CD14-positive monocyte (primary cell): ENCODE measurements around the gene MED27. TPM values are rescaled to one million over a fixed set of nuclear protein-coding genes. Genes with fewer than 3 reads are reported as not detected.
A peak's percentile ranks its signal among the peaks of the same experiment; 100 is the strongest.

Experiments
- DNase-seq, 3 donors: peaks; one replicate each; pipeline ENCODE4 v3.0.0-alpha.2; 2011 to 2022
- H2AFZ ChIP-seq: 2 replicates; pipeline ENCODE4 v1.6.0; 2012; ENCODE audit warnings: mild to moderate bottlenecking, low read depth, low read length, inconsistent platforms; ENCODE audit not compliant: insufficient read depth, poor library complexity, severe bottlenecking
- H3K27ac ChIP-seq, 2 donors: 1 replicate in 1 of 2; 2 replicates in 1 of 2; pipeline ENCODE4 v1.5.1; 2012 to 2013; ENCODE audit warnings: low read length in 2 of 2, control low read depth in 1 of 2, inconsistent platforms in 1 of 2, low read depth in 1 of 2, mild to moderate bottlenecking in 1 of 2
- H3K27me3 ChIP-seq, 2 donors: one replicate each; pipeline versions ENCODE4 v1.6.0 to v1.6.1; 2011 to 2013; ENCODE audit warnings: low read length in 2 of 2; ENCODE audit not compliant: control insufficient read depth in 2 of 2, insufficient read depth in 2 of 2
- H3K36me3 ChIP-seq, 2 donors: replicated peaks in 1 of 2; 1 replicate in 1 of 2; 2 replicates in 1 of 2; pipeline versions ENCODE4 v1.5.1 to v1.6.1; 2012 to 2013; ENCODE audit warnings: low read length in 2 of 2, control low read depth in 1 of 2, inconsistent platforms in 1 of 2, mild to moderate bottlenecking in 1 of 2; ENCODE audit not compliant: insufficient read depth in 2 of 2, control insufficient read depth in 1 of 2
- H3K4me1 ChIP-seq, 2 donors: 1 replicate in 1 of 2; 2 replicates in 1 of 2; pipeline versions ENCODE4 v1.5.1 to v1.6.1; 2012 to 2013; ENCODE audit warnings: low read length in 2 of 2, control low read depth in 1 of 2, inconsistent platforms in 1 of 2, mild to moderate bottlenecking in 1 of 2, moderate library complexity in 1 of 2; ENCODE audit not compliant: insufficient read depth in 2 of 2, control insufficient read depth in 1 of 2
- H3K4me2 ChIP-seq: replicated peaks from 2 replicates; pipeline ENCODE3; 2012; ENCODE audit warnings: low read length, moderate library complexity, mild to moderate bottlenecking; ENCODE audit not compliant: poor library complexity, severe bottlenecking; ENCODE audit errors: extremely low read depth
- H3K4me3 ChIP-seq, 3 experiments: fragments of 200-600 bp in 1 of 3; sonication (generic) in 1 of 3; replicated peaks in 1 of 3; 1 replicate in 2 of 3; 2 replicates in 1 of 3; pipeline ENCODE4 v1.5.1; 2011 to 2013; ENCODE audit warnings: low read length in 3 of 3, mild to moderate bottlenecking in 3 of 3, control low read depth in 2 of 3, low read depth in 2 of 3, inconsistent platforms in 1 of 3, moderate library complexity in 1 of 3
- H3K79me2 ChIP-seq: 2 replicates; pipeline ENCODE4 v1.6.0; 2012; ENCODE audit warnings: mild to moderate bottlenecking, control low read depth, inconsistent platforms, low read length, moderate library complexity; ENCODE audit not compliant: insufficient read depth
- H3K9ac ChIP-seq: 2 replicates; pipeline ENCODE4 v1.6.0; 2017; ENCODE audit warnings: low read length, mild to moderate bottlenecking; ENCODE audit not compliant: insufficient read depth, poor library complexity, severe bottlenecking
- H3K9me3 ChIP-seq, 2 donors: replicated peaks in 1 of 2; 1 replicate in 1 of 2; 2 replicates in 1 of 2; pipeline versions ENCODE4 v1.5.1 to v1.6.1; 2012 to 2013; ENCODE audit warnings: low read length in 2 of 2, control low read depth in 1 of 2; ENCODE audit not compliant: control insufficient read depth in 1 of 2, insufficient read depth in 1 of 2
- H4K20me1 ChIP-seq: 2 replicates; pipeline ENCODE4 v1.6.0; 2012; ENCODE audit warnings: mild to moderate bottlenecking, low read length, control low read depth, moderate library complexity; ENCODE audit not compliant: insufficient read depth
- H3K27ac Mint-ChIP-seq, 7 donors: one replicate each; pipeline ENCODE4 v1.8.0; 2020; ENCODE audit warnings: mild to moderate bottlenecking in 7 of 7, mixed read lengths in 7 of 7, moderate library complexity in 6 of 7, inconsistent platforms in 2 of 7
- H3K27me3 Mint-ChIP-seq, 3 donors: one replicate each; pipeline ENCODE4 v1.8.0; 2021 to 2022; ENCODE audit warnings: low read depth in 3 of 3, mild to moderate bottlenecking in 3 of 3, mixed read lengths in 3 of 3, moderate library complexity in 3 of 3, inconsistent platforms in 1 of 3
- H3K36me3 Mint-ChIP-seq, 2 donors: one replicate each; pipeline ENCODE4 v1.8.0; 2020; ENCODE audit warnings: mixed read lengths in 2 of 2, inconsistent platforms in 1 of 2, mild to moderate bottlenecking in 1 of 2
- H3K4me1 Mint-ChIP-seq: one replicate; pipeline ENCODE4 v1.8.0; 2020; ENCODE audit warnings: mild to moderate bottlenecking, mixed read lengths
- H3K4me3 Mint-ChIP-seq, 2 donors: one replicate each; pipeline ENCODE4 v1.8.0; 2020; ENCODE audit warnings: mild to moderate bottlenecking in 2 of 2, mixed read lengths in 2 of 2, moderate library complexity in 1 of 2
- H3K9me3 Mint-ChIP-seq, 7 donors: one replicate each; pipeline ENCODE4 v1.8.0; 2020 to 2022; ENCODE audit warnings: mixed read lengths in 7 of 7, mild to moderate bottlenecking in 6 of 7, moderate library complexity in 6 of 7, inconsistent platforms in 2 of 7
- CTCF ChIP-seq: fragments of 200-600 bp; IDR thresholded peaks from one replicate; pipeline ENCODE4 v1.8.0; 2022; ENCODE audit warnings: antibody characterized with exemption, mild to moderate bottlenecking
- WGBS: methylation state at CpG from one replicate; pipeline ENCODE4 v1.1.5; 2013; ENCODE audit warnings: missing lambda C conversion rate; ENCODE audit not compliant: insufficient coverage; 5-methylcytosine and 5-hydroxymethylcytosine counted together
- intact Hi-C, 2 donors: fragments of 100-400 bp; cut with micrococcal nuclease; formaldehyde crosslinking; loops; one replicate each; pipeline versions ENCODE4 v1.15.0 to v1.15.1; 2023
- polyA plus RNA-seq, 3 donors: library from polyadenylated mRNA; depleted of rRNA in 1 of 3; unstranded in 2 of 3; stranded (reverse) in 1 of 3; fragments of 300-500 nt in 2 of 3; fragments of >200 nt in 1 of 3; fragmentation: Illumina TruSeq in 2 of 3; gene quantifications; 1 replicate in 2 of 3; 2 replicates in 1 of 3; pipeline ENCODE4 v1.2.3, GENCODE V29; 2012 to 2021

Gene MED27
- polyA plus RNA-seq, 3 donors = 14.0 to 26.9 (median 25.8) TPM

- H3K27me3 Mint-ChIP-seq = peaks cover 12 to 21% (median 17%) of the 10 kb centered on the region in 3 donors
- Histone ChIP-seq H3K4me2 (no peak overlapping the region), H2AFZ (no peak overlapping the region), H3K79me2 (no peaks in the 10 kb centered on the region), H3K9ac (no peak overlapping the region), H3K4me1 (no peaks in the 10 kb centered on the region), H3K9me3 (peaks cover 16 to 17% of the 10 kb centered on the region in 2 donors), H3K36me3 (no peaks in the 10 kb centered on the region), H3K4me3 (no peak overlapping the region), H4K20me1 (no peaks in the 10 kb centered on the region), H3K27me3 (no peaks in the 10 kb centered on the region), H3K27ac (no peak overlapping the region)
- intact Hi-C loops = no loop called here
- peaks cover 10 to 23% (median 19%) of the 10 kb centered on the region in 7 donors for H3K9me3 Mint-ChIP-seq
- no peaks in the 10 kb centered on the region for H3K36me3 Mint-ChIP-seq
- 88% methylated on average over 2 of the region's 2 CpGs for WGBS
- no peak overlapping the region for H3K4me3 Mint-ChIP-seq
- TF ChIP-seq CTCF = no peak
- no peak overlapping the region for H3K27ac Mint-ChIP-seq
- H3K4me1 Mint-ChIP-seq = no peaks in the 10 kb centered on the region
- DNase-seq = peak in 1 of 3 donors; percentile 14
Observed at GRCh38 chr9:131833906-131834305, 245.8 kb downstream of the MED27 start.

- intact Hi-C loops = no loop called here
- Mint-ChIP-seq H3K9me3 (peaks cover 10 to 23% (median 19%) of the 10 kb centered on the region in 7 donors), H3K4me3 (no peak overlapping the region), H3K36me3 (no peaks in the 10 kb centered on the region), H3K27ac (no peak overlapping the region), H3K27me3 (peaks cover 12 to 21% (median 14%) of the 10 kb centered on the region in 3 donors), H3K4me1 (no peaks in the 10 kb centered on the region)
- H3K36me3 ChIP-seq = no peaks in the 10 kb centered on the region
- no peak overlapping the region for H2AFZ ChIP-seq
- H4K20me1 ChIP-seq = no peaks in the 10 kb centered on the region
- no peak overlapping the region for H3K27ac ChIP-seq
- no peaks in the 10 kb centered on the region for H3K4me1 ChIP-seq
- H3K9ac ChIP-seq = no peak overlapping the region
- whole genome bisulfite sequencing = 65% methylated on average over 4 of the region's 4 CpGs
- DNase-seq = no peak
- H3K27me3 ChIP-seq = no peaks in the 10 kb centered on the region
- no peaks in the 10 kb centered on the region for H3K79me2 ChIP-seq
- no peak for TF ChIP-seq CTCF
- no peak overlapping the region for H3K4me3 ChIP-seq
- no peak overlapping the region for H3K4me2 ChIP-seq
- peaks cover 16 to 17% of the 10 kb centered on the region in 2 donors for H3K9me3 ChIP-seq
Observed at GRCh38 chr9:131833083-131833482, 246.6 kb downstream of the MED27 start.
